K562 (cell line): ENCODE results near the gene TLE6. TPM values are rescaled to one million over a fixed set of nuclear protein-coding genes. Genes with fewer than 3 reads are reported as not detected.

Experiments
- ATAC-seq: fragments of 200-7000 bp; cut with Tn5 transposase; 3 replicates; pipeline ENCODE4 v1.9.1; 2020; ENCODE audit warnings: moderate library complexity
- BruUV-seq: library from RNA; stranded (reverse); fragments of 400-500 nt; replicated peaks from 2 replicates; lab custom pipeline; 2021; lab: Mats Ljungman, UMichigan
- CTCF ChIA-PET: fragments of 300-600 bp; formaldehyde crosslinking; extraction: SDS; loops from one replicate; lab custom pipeline; 2021; ENCODE audit warnings: low intra/inter-chr PET ratio; lab: Yijun Ruan, JAX
- POLR2A ChIA-PET: fragments of 300-600, 350-650 bp; sonication (Branson Sonifier 250); formaldehyde crosslinking; extraction: SDS; loops from one replicate; lab custom pipeline; 2021; ENCODE audit warnings: antibody characterized with exemption, inconsistent platforms; lab: Yijun Ruan, JAX
- DNase-seq, 4 experiments: peaks; one replicate each; pipeline versions ENCODE4 v3.0.0 to v3.0.0-alpha.2; 2011 to 2018; ENCODE audit warnings: low spot score in 3 of 4, mixed read lengths in 3 of 4; ENCODE audit errors: extremely low read depth in 1 of 4
- FAIRE-seq: peaks from 2 replicates; lab custom pipeline; 2011; peaks lifted over from hg19 to GRCh38; lab: Jason Lieb, UNC
- H2AFZ ChIP-seq: 2 replicates; pipeline ENCODE4 v1.6.0; 2011; ENCODE audit warnings: low read depth, low read length, control low read depth, inconsistent platforms
- H3K27ac ChIP-seq: fragments of 200-600 bp; 3 replicates; pipeline ENCODE4 v1.8.0; 2011; ENCODE audit warnings: low read depth, mild to moderate bottlenecking, control low read depth, inconsistent platforms, low read length, moderate library complexity, mixed read lengths; ENCODE audit errors: extremely low read depth
- H3K27me3 ChIP-seq, 2 experiments: fragments of 300-600 bp in 1 of 2; 2 replicates in 1 of 2; 3 replicates in 1 of 2; pipeline versions ENCODE4 v1.6.0 to v1.8.0; 2011; ENCODE audit warnings: inconsistent platforms in 2 of 2, low read length in 2 of 2, mild to moderate bottlenecking in 1 of 2, mixed read lengths in 1 of 2, moderate library complexity in 1 of 2; ENCODE audit not compliant: control insufficient read depth in 2 of 2, insufficient read depth in 2 of 2
- H3K36me3 ChIP-seq: fragments of 300-600 bp; 3 replicates; pipeline ENCODE4 v1.8.0; 2011; ENCODE audit warnings: mild to moderate bottlenecking, low read length, inconsistent platforms; ENCODE audit not compliant: control insufficient read depth, insufficient read depth
- H3K4me1 ChIP-seq, 2 experiments: fragments of 200-600 bp in 1 of 2; replicated peaks in 1 of 2; 2 replicates in 1 of 2; 3 replicates in 1 of 2; pipeline versions ENCODE4 v1.5.1 to v1.8.0; 2011; ENCODE audit warnings: inconsistent platforms in 2 of 2, low read length in 2 of 2, mild to moderate bottlenecking in 1 of 2, mixed read lengths in 1 of 2, moderate library complexity in 1 of 2; ENCODE audit not compliant: control insufficient read depth in 2 of 2, insufficient read depth in 2 of 2
- H3K4me2 ChIP-seq: 2 replicates; pipeline ENCODE4 v1.6.1; 2011; ENCODE audit warnings: low read length, control low read depth, inconsistent platforms, mixed read lengths; ENCODE audit not compliant: insufficient read depth
- H3K4me3 ChIP-seq: fragments of 200-600 bp; sonication (generic), shearing (Covaris generic); 2 replicates; pipeline ENCODE4 v1.5.1; 2016; ENCODE audit warnings: control low read depth, inconsistent platforms
- H3K79me2 ChIP-seq: fragments of 200-600 bp; 3 replicates; pipeline ENCODE4 v1.8.0; 2011; ENCODE audit warnings: low read length, inconsistent platforms; ENCODE audit not compliant: control insufficient read depth, insufficient read depth
- H3K9ac ChIP-seq, 2 experiments: 2 replicates each; pipeline versions ENCODE4 v1.6.0 to v1.6.1; 2011; ENCODE audit warnings: low read depth in 2 of 2, low read length in 2 of 2, control low read depth in 1 of 2, inconsistent platforms in 1 of 2, mild to moderate bottlenecking in 1 of 2, mixed read lengths in 1 of 2; ENCODE audit not compliant: insufficient read depth in 1 of 2
- H3K9me1 ChIP-seq: one replicate; pipeline ENCODE4 v1.6.0; 2011; ENCODE audit warnings: inconsistent platforms, mild to moderate bottlenecking, low read length, moderate library complexity; ENCODE audit not compliant: control insufficient read depth, insufficient read depth
- H3K9me3 ChIP-seq: replicated peaks from 2 replicates; pipeline ENCODE4 v1.5.1; 2011; ENCODE audit warnings: low read depth, low read length, inconsistent platforms; ENCODE audit not compliant: control insufficient read depth, insufficient read depth
- H4K20me1 ChIP-seq: replicated peaks from 2 replicates; pipeline ENCODE4 v1.6.1; 2011; ENCODE audit warnings: low read length, inconsistent platforms, mixed read lengths; ENCODE audit not compliant: control insufficient read depth, insufficient read depth
- ARHGAP35 ChIP-seq: fragments of 450-650 bp; IDR thresholded peaks from 2 replicates; pipeline ENCODE4 v1.6.1; 2018; ENCODE audit not compliant: partially characterized antibody
- CBFA2T2 ChIP-seq: fragments of 450-650 bp; conservative IDR thresholded peaks from 2 replicates; pipeline ENCODE4 v1.6.1; 2017; ENCODE audit warnings: mild to moderate bottlenecking
- CHD1 ChIP-seq: fragments of 200-600 bp; sonication (generic); IDR thresholded peaks from one replicate; pipeline ENCODE4 v1.6.1; 2012; ENCODE audit warnings: mild to moderate bottlenecking, moderate library complexity, low read length, inconsistent platforms
- E2F3 ChIP-seq: fragments of 250-450 bp; sonication (Bioruptor Pico); IDR thresholded peaks from 2 replicates; pipeline ENCODE4 v1.4.0; 2020; ENCODE audit warnings: mild to moderate bottlenecking
- SOX6 ChIP-seq: fragments of 450-650 bp; IDR thresholded peaks from 2 replicates; pipeline ENCODE4 v1.6.1; 2014; ENCODE audit warnings: mild to moderate bottlenecking
- ZNF780A ChIP-seq: fragments of 250-450 bp; sonication (Bioruptor Pico); IDR thresholded peaks from 2 replicates; pipeline ENCODE4 v1.5.0; 2021; ENCODE audit warnings: mild to moderate bottlenecking
- ZNF830 ChIP-seq: fragments of 250-450 bp; sonication (Bioruptor Pico); IDR thresholded peaks from 2 replicates; pipeline ENCODE4 v1.5.0; 2021; ENCODE audit warnings: mild to moderate bottlenecking
- WGBS: fragments of 100-300 bp; shearing (Covaris generic); methylation state at CpG from one replicate; pipeline ENCODE4 v1.1.6; 2016; ENCODE audit warnings: low coverage, mixed read lengths; ENCODE audit not compliant: insufficient coverage; ENCODE audit errors: missing lambda C conversion rate; 5-methylcytosine and 5-hydroxymethylcytosine counted together
- in situ Hi-C: fragments of 300-500 bp; cut with MboI; formaldehyde crosslinking; loops from 4 replicates; pipeline ENCODE4 v1.15.0; 2018; ENCODE audit warnings: inconsistent platforms, mixed read lengths
- intact Hi-C: fragments of 100-400 bp; cut with micrococcal nuclease; formaldehyde crosslinking; loops from 2 replicates; pipeline ENCODE4 v1.14.2; 2022
- polyA plus RNA-seq, 8 experiments: library from polyadenylated mRNA; depleted of rRNA in 4 of 8; stranded (reverse) in 5 of 8; unstranded in 3 of 8; fragments of >200 nt; fragmentation: Nextera tagmentation in 2 of 8; fragmentation: Illumina TruSeq in 1 of 8; extraction: Ambion mirVana in 2 of 8; extraction: Trizol in 1 of 8; gene quantifications; 2 replicates each; pipeline versions ENCODE4 v1.2.1 to v1.2.3, GENCODE V29; 2011 to 2014; ENCODE audit warnings: inconsistent platforms in 1 of 8, missing spikeins in 1 of 8
- total RNA-seq, 7 experiments: library from RNA; depleted of rRNA in 6 of 7; stranded (reverse); fragments of >200 nt in 6 of 7; fragmentation: Illumina TruSeq in 2 of 7; extraction: Trizol in 2 of 7; gene quantifications; 2 replicates each; pipeline versions ENCODE4 v1.2.1 to v1.2.3, GENCODE V29; 2011 to 2021; ENCODE audit warnings: low replicate concordance in 1 of 7
- TF ChIP-seq, protein P1 (sequence below): fragments of 250-450 bp; sonication (Bioruptor Pico); IDR thresholded peaks from 2 replicates; pipeline ENCODE4 v1.4.0; 2020; ENCODE audit warnings: mild to moderate bottlenecking, moderate library complexity

The TLE6 gene
- total and polyA plus RNA-seq, 9 of the 15 experiments (the other 6 are each of a cell fraction or from before 2014, with no cell fraction given): 1.1 to 6.1 (median 2.5) TPM

- Histone ChIP-seq H3K4me2 (no peak overlapping the region), H3K9me3 (no peaks in the 10 kb centered on the region), H4K20me1 (no peaks in the 10 kb centered on the region), H3K4me1 (peaks cover 20 to 34% of the 10 kb centered on the region in 2 experiments), H2AFZ (no peak overlapping the region), H3K9me1 (no peaks in the 10 kb centered on the region), H3K79me2 (no peaks in the 10 kb centered on the region), H3K9ac (no peak overlapping the region; a peak in 1 of 4 replicates), H3K27ac (no peak overlapping the region), H3K36me3 (no peaks in the 10 kb centered on the region), H3K4me3 (no peak overlapping the region), H3K27me3 (no peaks in the 10 kb centered on the region)
- TF ChIP-seq ZNF830 (no peak), E2F3 (CRISPR knock-in tag) (no peak), CHD1 (no peak), ARHGAP35 (no peak), CBFA2T2 (no peak), ZNF780A (no peak), SOX6 (no peak)
- TF ChIP-seq, protein P1, sequence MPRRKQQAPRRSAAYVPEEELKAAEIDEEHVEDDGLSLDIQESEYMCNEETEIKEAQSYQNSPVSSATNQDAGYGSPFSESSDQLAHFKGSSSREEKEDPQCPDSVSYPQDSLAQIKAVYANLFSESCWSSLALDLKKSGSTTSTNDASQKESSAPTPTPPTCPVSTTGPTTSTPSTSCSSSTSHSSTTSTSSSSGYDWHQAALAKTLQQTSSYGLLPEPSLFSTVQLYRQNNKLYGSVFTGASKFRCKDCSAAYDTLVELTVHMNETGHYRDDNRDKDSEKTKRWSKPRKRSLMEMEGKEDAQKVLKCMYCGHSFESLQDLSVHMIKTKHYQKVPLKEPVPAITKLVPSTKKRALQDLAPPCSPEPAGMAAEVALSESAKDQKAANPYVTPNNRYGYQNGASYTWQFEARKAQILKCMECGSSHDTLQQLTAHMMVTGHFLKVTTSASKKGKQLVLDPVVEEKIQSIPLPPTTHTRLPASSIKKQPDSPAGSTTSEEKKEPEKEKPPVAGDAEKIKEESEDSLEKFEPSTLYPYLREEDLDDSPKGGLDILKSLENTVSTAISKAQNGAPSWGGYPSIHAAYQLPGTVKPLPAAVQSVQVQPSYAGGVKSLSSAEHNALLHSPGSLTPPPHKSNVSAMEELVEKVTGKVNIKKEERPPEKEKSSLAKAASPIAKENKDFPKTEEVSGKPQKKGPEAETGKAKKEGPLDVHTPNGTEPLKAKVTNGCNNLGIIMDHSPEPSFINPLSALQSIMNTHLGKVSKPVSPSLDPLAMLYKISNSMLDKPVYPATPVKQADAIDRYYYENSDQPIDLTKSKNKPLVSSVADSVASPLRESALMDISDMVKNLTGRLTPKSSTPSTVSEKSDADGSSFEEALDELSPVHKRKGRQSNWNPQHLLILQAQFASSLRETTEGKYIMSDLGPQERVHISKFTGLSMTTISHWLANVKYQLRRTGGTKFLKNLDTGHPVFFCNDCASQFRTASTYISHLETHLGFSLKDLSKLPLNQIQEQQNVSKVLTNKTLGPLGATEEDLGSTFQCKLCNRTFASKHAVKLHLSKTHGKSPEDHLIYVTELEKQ (CRISPR knock-in tag): no peak
- ATAC-seq (no peak), FAIRE-seq (no peak), DNase-seq (no peak)
- no TSS peak for BruUV-seq
- ChIA-PET POLR2A (no interaction called here), CTCF (no interaction called here)
- WGBS: 36% methylated on average over 18 of the region's 18 CpGs
- intact Hi-C loops: no loop called here
- in situ Hi-C loops: no loop called here
Measured at GRCh38 chr19:3020321-3020960, 43.1 kb downstream of the TLE6 start.
